Subcutaneous adipose tissue (tissue), 4 donors: ENCODE data around the gene STARD4. TPM values are rescaled to one million over a fixed set of nuclear protein-coding genes. Genes with fewer than 3 reads are reported as not detected.

Experiments
- total RNA-seq, 4 donors: library from RNA; depleted of rRNA; stranded (reverse); fragments of >200 nt; gene quantifications; one replicate each; pipeline ENCODE4 v1.1.0, GENCODE V29; 2016
- TF ChIP-seq, protein P1 (sequence below): fragments of 450-650 bp; IDR thresholded peaks from one replicate; pipeline ENCODE4 v1.5.1; 2016; ENCODE audit warnings: low read depth, mild to moderate bottlenecking, control low read depth, antibody characterized with exemption, moderate library complexity

STARD4 gene
- total RNA-seq, 4 donors from 2014 or later: 5.8 to 24.5 (median 11.7) TPM

GRCh38 chr5:111488353-111488752 is 24.0 kb downstream of the STARD4 start:
- TF ChIP-seq, protein P1, sequence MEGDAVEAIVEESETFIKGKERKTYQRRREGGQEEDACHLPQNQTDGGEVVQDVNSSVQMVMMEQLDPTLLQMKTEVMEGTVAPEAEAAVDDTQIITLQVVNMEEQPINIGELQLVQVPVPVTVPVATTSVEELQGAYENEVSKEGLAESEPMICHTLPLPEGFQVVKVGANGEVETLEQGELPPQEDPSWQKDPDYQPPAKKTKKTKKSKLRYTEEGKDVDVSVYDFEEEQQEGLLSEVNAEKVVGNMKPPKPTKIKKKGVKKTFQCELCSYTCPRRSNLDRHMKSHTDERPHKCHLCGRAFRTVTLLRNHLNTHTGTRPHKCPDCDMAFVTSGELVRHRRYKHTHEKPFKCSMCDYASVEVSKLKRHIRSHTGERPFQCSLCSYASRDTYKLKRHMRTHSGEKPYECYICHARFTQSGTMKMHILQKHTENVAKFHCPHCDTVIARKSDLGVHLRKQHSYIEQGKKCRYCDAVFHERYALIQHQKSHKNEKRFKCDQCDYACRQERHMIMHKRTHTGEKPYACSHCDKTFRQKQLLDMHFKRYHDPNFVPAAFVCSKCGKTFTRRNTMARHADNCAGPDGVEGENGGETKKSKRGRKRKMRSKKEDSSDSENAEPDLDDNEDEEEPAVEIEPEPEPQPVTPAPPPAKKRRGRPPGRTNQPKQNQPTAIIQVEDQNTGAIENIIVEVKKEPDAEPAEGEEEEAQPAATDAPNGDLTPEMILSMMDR: no peak

DNA sequence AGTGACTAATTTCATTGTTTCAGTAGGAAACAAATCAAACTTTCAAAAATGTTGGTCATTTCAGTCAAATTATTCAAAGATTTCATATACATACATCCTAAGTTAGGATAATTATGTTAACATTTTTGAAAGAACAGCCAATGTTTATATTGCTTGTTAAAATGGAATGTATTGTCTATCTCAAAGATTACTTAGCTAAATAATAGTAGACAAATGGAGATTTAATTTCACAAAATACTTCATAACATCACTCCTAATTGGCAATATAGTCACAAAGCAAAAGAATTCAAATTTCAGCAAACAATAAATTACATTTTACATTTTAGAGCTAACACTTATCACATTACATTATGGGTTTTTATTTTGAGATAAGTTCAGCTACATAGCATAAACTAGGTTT is 25.4 kb downstream of the STARD4 start:
- TF ChIP-seq, protein P1: no peak

- TF ChIP-seq, protein P1: no peak
Observed at GRCh38 chr5:111486055-111486454, 26.3 kb downstream of the STARD4 start.

- TF ChIP-seq, protein P1: no peak
Observed at GRCh38 chr5:111480346-111480745, 32.0 kb downstream of the STARD4 start.

DNA sequence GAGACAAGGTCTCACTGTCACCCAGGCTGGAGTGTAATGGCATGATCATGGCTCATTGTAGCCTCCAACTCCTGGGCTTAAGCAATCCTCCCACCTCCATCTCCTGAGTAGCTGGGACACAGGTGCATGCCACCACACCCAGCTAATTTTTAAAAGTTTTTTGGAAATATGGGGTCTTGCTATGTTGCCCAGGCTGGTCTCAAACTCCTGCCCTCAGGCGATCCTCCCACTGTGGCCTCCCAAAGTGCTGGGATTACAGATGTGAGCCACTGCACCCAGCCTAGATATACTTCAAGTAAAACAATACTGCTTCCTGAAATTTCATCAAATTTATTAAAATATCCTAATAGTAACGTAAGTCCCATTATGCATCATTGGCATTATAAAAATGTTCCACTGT is 33.4 kb downstream of the STARD4 start:
- TF ChIP-seq, protein P1: no peak

GRCh38 chr5:111478266-111478665 is 34.1 kb downstream of the STARD4 start:
- TF ChIP-seq, protein P1: no peak

DNA sequence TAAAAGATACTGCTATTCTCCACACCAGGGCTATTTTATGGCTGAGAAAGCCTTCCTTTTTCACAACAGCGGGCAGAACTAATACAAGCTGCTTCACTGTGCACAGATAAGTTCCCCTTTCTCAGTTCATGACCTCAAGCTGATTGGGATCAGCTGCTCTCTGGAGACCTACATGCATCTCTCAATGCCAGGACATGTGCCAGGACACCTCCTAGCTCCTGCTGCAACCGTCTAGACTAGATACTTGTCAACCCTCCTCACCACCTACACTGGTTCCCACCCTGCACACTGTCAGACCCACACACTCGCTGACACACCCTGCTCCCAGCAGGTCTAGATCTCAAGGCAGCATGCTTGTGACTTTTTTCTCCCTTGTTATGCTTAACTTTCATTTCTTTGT is 39.8 kb downstream of the STARD4 start:
- TF ChIP-seq, protein P1: no peak
